Activated T-cell treated with anti-CD3 and anti-CD28 coated beads for 4 hours (primary cell): ENCODE measurements around the gene PFN2.
"Not testable (repeated sequence)": the region's sequence is repeated elsewhere in the genome, so short reads cannot be mapped to it uniquely, and the experiment has no call there.

Source experiments
- DNase-seq: peaks from one replicate; pipeline ENCODE4 v3.0.0-alpha.2; 2020

The PFN2 gene

GRCh38 chr3:149970716-149971402 is at the start of gene PFN2:
TSS of gene PFN2 (minus strand) at chr3:149970895. CDS start at chr3:149970856, 39 bp downstream.
- peak; percentile 35 for DNase-seq

- no peak for DNase-seq
Measured at GRCh38 chr3:150015901-150016300, 45.2 kb upstream of the PFN2 start.

- no peak for DNase-seq
Measured at GRCh38 chr3:150014782-150015181, 44.1 kb upstream of the PFN2 start.

GRCh38 chr3:150013801-150014200 is 43.1 kb upstream of the PFN2 start:
- DNase-seq = no peak

- no peak for DNase-seq
Measured at GRCh38 chr3:150006794-150007193, 36.1 kb upstream of the PFN2 start.

- DNase-seq = no peak
Measured at GRCh38 chr3:150005243-150006112, 34.8 kb upstream of the PFN2 start.

- DNase-seq = no peak
Measured at GRCh38 chr3:150000641-150001040, 29.9 kb upstream of the PFN2 start.

GRCh38 chr3:149999421-149999820 is 28.7 kb upstream of the PFN2 start:
- DNase-seq = no peak

GRCh38 chr3:149998946-149999345 is 28.3 kb upstream of the PFN2 start:
- DNase-seq = no peak

- DNase-seq = no peak
Measured at GRCh38 chr3:149992416-149993058, 21.8 kb upstream of the PFN2 start.

GRCh38 chr3:149990423-149990948 is 19.8 kb upstream of the PFN2 start:
- no peak for DNase-seq

- DNase-seq = no peak
Measured at GRCh38 chr3:149989307-149989706, 18.6 kb upstream of the PFN2 start.

- DNase-seq = no peak
Measured at GRCh38 chr3:149983628-149984027, 12.9 kb upstream of the PFN2 start.

GRCh38 chr3:149983053-149983452 is 12.4 kb upstream of the PFN2 start:
- DNase-seq = not testable (repeated sequence)

GRCh38 chr3:149981979-149982378 is 11.3 kb upstream of the PFN2 start:
- DNase-seq = not testable (repeated sequence)

GRCh38 chr3:149977386-149977785 is 6.7 kb upstream of the PFN2 start:
- DNase-seq = no peak

- no peak for DNase-seq
Measured at GRCh38 chr3:149975919-149976318, 5.2 kb upstream of the PFN2 start.

- peak; percentile 9 for DNase-seq
Measured at GRCh38 chr3:149971403-149972075, 844 bp upstream of the PFN2 start.

GRCh38 chr3:149969940-149970715 is 567 bp downstream of the PFN2 start:
- peak; percentile 66 for DNase-seq

GRCh38 chr3:149969110-149969939 is 1.4 kb downstream of the PFN2 start:
- DNase-seq = no peak

- DNase-seq = no peak
Measured at GRCh38 chr3:149968216-149968615, 2.5 kb downstream of the PFN2 start.
